ENCODE measurements around the gene SIRT5.

DNA sequence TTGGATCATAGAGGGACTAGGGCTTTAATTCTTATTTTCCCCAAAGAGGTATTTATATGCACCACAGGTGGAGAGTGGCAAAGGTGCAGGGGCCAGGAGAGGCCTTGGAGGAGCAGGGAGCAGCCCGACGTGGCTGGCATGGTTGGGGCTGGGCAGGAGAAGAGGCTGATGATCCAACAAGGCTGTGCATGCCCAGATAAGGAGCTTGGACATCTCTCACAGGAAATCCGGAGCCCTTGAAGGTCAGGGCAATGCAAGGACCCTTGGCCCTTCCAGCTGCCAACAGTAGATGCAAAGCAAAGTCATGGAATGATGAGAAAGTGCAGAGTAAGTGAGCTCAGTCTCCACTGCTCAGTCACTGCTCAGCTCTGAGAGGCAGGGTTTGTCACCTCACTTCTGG is 39.9 kb upstream of the SIRT5 start:
- TF ChIP-seq SMC3 (IDR thresholded peaks at IDR 0.05) (no peak), FOSB (CRISPR knock-in tag; IDR thresholded peaks at IDR 0.05) (no peak), POLR2A (IDR thresholded peaks at IDR 0.05; ENCODE audit: low read length) (no peak), RAD21 (conservative IDR thresholded peaks at IDR 0.05 in 1 of 2, IDR thresholded peaks at IDR 0.05 in 1 of 2) (no peak), CHD4 (IDR thresholded peaks at IDR 0.05; ENCODE audit: borderline replicate concordance) (no peak), EP300 (IDR thresholded peaks at IDR 0.05) (no peak)
- TF ChIP-seq, protein P1, sequence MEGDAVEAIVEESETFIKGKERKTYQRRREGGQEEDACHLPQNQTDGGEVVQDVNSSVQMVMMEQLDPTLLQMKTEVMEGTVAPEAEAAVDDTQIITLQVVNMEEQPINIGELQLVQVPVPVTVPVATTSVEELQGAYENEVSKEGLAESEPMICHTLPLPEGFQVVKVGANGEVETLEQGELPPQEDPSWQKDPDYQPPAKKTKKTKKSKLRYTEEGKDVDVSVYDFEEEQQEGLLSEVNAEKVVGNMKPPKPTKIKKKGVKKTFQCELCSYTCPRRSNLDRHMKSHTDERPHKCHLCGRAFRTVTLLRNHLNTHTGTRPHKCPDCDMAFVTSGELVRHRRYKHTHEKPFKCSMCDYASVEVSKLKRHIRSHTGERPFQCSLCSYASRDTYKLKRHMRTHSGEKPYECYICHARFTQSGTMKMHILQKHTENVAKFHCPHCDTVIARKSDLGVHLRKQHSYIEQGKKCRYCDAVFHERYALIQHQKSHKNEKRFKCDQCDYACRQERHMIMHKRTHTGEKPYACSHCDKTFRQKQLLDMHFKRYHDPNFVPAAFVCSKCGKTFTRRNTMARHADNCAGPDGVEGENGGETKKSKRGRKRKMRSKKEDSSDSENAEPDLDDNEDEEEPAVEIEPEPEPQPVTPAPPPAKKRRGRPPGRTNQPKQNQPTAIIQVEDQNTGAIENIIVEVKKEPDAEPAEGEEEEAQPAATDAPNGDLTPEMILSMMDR (IDR thresholded peaks at IDR 0.05) = no peak
- TF ChIP-seq, protein P2, sequence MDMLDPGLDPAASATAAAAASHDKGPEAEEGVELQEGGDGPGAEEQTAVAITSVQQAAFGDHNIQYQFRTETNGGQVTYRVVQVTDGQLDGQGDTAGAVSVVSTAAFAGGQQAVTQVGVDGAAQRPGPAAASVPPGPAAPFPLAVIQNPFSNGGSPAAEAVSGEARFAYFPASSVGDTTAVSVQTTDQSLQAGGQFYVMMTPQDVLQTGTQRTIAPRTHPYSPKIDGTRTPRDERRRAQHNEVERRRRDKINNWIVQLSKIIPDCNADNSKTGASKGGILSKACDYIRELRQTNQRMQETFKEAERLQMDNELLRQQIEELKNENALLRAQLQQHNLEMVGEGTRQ (IDR thresholded peaks at IDR 0.05) = no peak

Measured in A549 (cell line).